ENCODE measurements around the gene PYCR2. TPM values are rescaled to one million over a fixed set of nuclear protein-coding genes. Genes with fewer than 3 reads are reported as not detected.
"Not testable (repeated sequence)": the region's sequence is repeated elsewhere in the genome, so short reads cannot be mapped to it uniquely, and the experiment has no call there.

The PYCR2 gene
- total and polyA plus RNA-seq, 7 donors = 31.0 to 74.4 (median 34.9) TPM

- Histone ChIP-seq H3K4me1 (no peaks in the 10 kb centered on the region), H3K27ac (no peak overlapping the region), H3K9me3 (no peaks in the 10 kb centered on the region), H3K27me3 (no peaks in the 10 kb centered on the region), H3K4me3 (no peak overlapping the region), H3K36me3 (no peaks in the 10 kb centered on the region)
- TF ChIP-seq POLR2A (IDR thresholded peaks at IDR 0.05) = no peak
- no peak for TF ChIP-seq POLR2AphosphoS5 (IDR thresholded peaks at IDR 0.05)
- TF ChIP-seq CTCF (IDR thresholded peaks at IDR 0.05) = no peak
- no peak for TF ChIP-seq EP300 (IDR thresholded peaks at IDR 0.05)
- intact Hi-C loops (cut with DNase I) = no loop called here
- no peak for DNase-seq
- 88 to 89% methylated on average over 5 of the region's 5 CpGs for WGBS, 2 donors
These were observed 7.5 kb upstream of the PYCR2 start for GRCh38 chr1:225931270-225932136.

- Histone ChIP-seq H3K4me1 (no peaks in the 10 kb centered on the region), H3K27ac (no peak overlapping the region), H3K9me3 (no peaks in the 10 kb centered on the region), H3K27me3 (no peaks in the 10 kb centered on the region), H3K4me3 (no peak overlapping the region), H3K36me3 (no peaks in the 10 kb centered on the region)
- no peak for DNase-seq
- 92 to 96% methylated on average over 2 of the region's 2 CpGs for WGBS, 2 donors
- no peak for TF ChIP-seq CTCF (IDR thresholded peaks at IDR 0.05)
- no peak for TF ChIP-seq EP300 (IDR thresholded peaks at IDR 0.05)
- no peak for TF ChIP-seq POLR2A (IDR thresholded peaks at IDR 0.05)
- no peak for TF ChIP-seq POLR2AphosphoS5 (IDR thresholded peaks at IDR 0.05)
- intact Hi-C loops (cut with DNase I) = no loop called here
These were observed 6.5 kb upstream of the PYCR2 start for GRCh38 chr1:225930566-225930965.

- H3K4me1 ChIP-seq; H3K27ac ChIP-seq; intact Hi-C loops (cut with DNase I); H3K9me3 ChIP-seq; H3K36me3 ChIP-seq; H3K27me3 ChIP-seq; DNase-seq; H3K4me3 ChIP-seq: not testable (repeated sequence)
- WGBS, 2 donors = 87 to 94% methylated on average over 3 of the region's 3 CpGs
These were observed 5.4 kb upstream of the PYCR2 start for GRCh38 chr1:225929462-225929861.

GRCh38 chr1:225928186-225929175 lies 4.4 kb upstream of the PYCR2 start:
- Histone ChIP-seq H3K27ac (no peak overlapping the region), H3K4me1 (peaks cover 0 to 5% (median 4%) of the 10 kb centered on the region in 4 donors), H3K9me3 (no peaks in the 10 kb centered on the region), H3K36me3 (no peaks in the 10 kb centered on the region), H3K27me3 (no peaks in the 10 kb centered on the region), H3K4me3 (no peak overlapping the region)
- intact Hi-C loops (cut with DNase I) = no loop called here
- 85 to 86% methylated on average over 14 of the region's 14 CpGs for WGBS, 2 donors
- DNase-seq = no peak
- TF ChIP-seq EP300 (IDR thresholded peaks at IDR 0.05) (no peak), POLR2AphosphoS5 (IDR thresholded peaks at IDR 0.05) (no peak), CTCF (IDR thresholded peaks at IDR 0.05) (no peak), POLR2A (IDR thresholded peaks at IDR 0.05) (no peak)
